Measurements from ENCODE around the gene ADAP1. TPM values are rescaled to one million over a fixed set of nuclear protein-coding genes. Genes with fewer than 3 reads are reported as not detected.
A peak's percentile ranks its signal among the peaks of the same experiment; 100 is the strongest.

The ADAP1 gene
- total RNA-seq, 2 donors from 2014 or later: 19.7 to 19.8 TPM

DNA sequence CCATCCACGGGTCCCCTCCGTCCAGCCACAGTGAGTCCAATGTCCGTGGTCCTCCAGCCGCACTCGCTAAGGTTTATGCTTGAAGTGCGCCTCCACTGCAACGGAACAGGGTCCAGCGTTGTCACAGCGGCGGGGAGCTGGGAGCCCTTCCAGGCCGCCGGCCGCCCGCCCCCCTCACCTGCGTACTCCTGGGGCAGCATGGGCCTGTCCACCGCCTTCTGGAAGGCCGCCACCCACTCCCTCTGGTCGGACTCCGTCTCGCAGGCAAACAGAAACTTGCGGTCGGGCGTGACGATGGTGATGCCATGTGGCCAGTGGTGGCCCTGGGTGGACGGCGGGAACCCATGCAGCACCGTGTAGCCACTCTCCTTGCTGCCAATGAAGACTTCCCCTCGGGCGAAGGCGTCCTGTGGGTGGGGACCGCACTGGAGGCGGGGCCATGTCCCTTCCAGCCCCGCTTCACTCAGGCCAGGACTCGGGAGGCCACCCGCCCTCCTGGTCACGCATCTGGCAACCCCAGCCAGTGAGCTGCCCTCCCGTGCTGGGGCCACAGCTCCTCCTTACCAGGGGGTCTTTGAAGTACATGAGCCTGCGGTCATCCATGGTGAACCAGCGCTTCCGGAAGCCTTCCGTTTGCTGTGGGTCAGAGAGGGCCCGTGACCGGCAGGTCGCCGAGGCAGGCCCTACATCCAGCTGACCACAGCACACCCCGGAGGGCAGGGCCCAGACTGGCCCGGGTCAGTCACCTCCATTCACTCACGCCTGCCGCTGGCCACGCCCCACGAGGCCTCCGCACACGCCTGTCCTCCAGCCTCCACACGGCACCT is 55.4 kb downstream of the ADAP1 start:
- DNase-seq: no peak
- WGBS, 2 donors: 91 to 95% methylated on average over 44 to 51 of the region's 54 CpGs
- TF ChIP-seq POLR2A (IDR thresholded peaks at IDR 0.05): no peak
- TF ChIP-seq, protein P1, sequence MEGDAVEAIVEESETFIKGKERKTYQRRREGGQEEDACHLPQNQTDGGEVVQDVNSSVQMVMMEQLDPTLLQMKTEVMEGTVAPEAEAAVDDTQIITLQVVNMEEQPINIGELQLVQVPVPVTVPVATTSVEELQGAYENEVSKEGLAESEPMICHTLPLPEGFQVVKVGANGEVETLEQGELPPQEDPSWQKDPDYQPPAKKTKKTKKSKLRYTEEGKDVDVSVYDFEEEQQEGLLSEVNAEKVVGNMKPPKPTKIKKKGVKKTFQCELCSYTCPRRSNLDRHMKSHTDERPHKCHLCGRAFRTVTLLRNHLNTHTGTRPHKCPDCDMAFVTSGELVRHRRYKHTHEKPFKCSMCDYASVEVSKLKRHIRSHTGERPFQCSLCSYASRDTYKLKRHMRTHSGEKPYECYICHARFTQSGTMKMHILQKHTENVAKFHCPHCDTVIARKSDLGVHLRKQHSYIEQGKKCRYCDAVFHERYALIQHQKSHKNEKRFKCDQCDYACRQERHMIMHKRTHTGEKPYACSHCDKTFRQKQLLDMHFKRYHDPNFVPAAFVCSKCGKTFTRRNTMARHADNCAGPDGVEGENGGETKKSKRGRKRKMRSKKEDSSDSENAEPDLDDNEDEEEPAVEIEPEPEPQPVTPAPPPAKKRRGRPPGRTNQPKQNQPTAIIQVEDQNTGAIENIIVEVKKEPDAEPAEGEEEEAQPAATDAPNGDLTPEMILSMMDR (IDR thresholded peaks at IDR 0.05): no peak
- Histone ChIP-seq H3K9me3 (no peaks in the 10 kb centered on the region), H3K4me3 (no peak overlapping the region), H3K4me1 (peaks cover 9% of the 10 kb centered on the region), H3K36me3 (replicated peaks in 1 of 2; ENCODE audit: insufficient read depth in 1 of 2, low read depth in 2 of 2) (peaks cover 3 to 23% of the 10 kb centered on the region in 2 donors), H3K27ac (no peak overlapping the region), H3K27me3 (no peaks in the 10 kb centered on the region)
- intact Hi-C loops (cut with DNase I): no loop called here
- ATAC-seq: no peak

DNA sequence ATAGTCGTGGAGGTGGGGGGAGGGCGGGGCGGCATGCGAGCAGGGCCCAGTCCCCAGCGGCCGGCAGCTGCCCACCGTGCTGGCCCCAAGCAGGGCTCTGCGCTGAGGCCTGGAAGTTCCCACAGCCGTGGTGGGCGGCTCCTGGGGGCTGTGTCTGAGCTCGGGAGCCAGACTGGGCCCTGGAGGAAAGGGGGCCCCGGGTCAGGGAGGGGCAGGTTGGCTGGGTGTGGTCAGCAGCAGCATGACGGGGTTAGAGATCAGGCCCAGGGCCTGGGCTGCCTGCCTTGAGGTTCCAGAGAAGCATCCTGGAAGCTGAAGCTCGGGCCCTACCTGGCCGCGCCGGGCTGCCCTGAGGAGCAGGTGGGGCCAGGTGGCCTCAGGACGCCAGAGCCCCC is 56.0 kb downstream of the ADAP1 start:
- Histone ChIP-seq H3K4me1 (peaks cover 9% of the 10 kb centered on the region), H3K36me3 (replicated peaks in 1 of 2; ENCODE audit: insufficient read depth in 1 of 2, low read depth in 2 of 2) (peaks cover 8 to 26% of the 10 kb centered on the region in 2 donors), H3K9me3 (no peaks in the 10 kb centered on the region), H3K4me3 (no peak overlapping the region), H3K27ac (peak overlapping the region in 2 of 4 donors; percentile 17 to 62), H3K27me3 (no peaks in the 10 kb centered on the region)
- no peak for ATAC-seq
- 91 to 100% methylated on average over 4 to 16 of the region's 18 CpGs for WGBS, 2 donors
- DNase-seq: no peak
- TF ChIP-seq, protein P1 (IDR thresholded peaks at IDR 0.05): no peak
- TF ChIP-seq POLR2A (IDR thresholded peaks at IDR 0.05): no peak
- intact Hi-C loops (cut with DNase I): no loop called here

DNA sequence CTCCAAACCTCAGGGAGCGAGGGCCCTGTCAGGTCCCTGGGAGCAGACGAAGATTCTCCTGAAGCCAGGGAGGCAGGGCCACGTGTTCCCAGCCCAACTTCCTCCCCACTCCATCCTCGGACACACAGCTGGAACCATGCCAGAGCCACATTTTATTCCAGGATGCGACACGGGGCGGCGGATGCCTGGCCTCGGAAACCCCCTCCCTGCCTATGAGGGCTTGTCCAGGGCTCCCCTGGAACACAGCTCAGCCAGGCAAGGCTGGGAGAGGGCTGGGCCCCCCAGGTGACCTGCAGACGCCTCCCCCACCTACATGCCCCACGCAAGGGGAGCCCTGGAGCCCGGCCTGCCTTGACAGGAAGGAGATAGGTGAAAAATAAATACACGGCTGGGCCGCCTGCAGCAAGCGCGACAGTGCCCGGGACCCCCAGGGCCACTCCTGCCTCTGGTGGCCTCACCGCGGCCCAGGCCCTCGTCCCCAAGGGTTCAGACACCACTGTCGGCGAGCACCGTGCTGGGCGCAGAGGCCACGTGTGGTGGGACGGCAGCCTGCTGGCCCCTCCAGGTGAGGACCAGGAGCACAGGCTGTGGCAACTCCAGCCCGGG is 56.6 kb downstream of the ADAP1 start:
- H3K36me3 ChIP-seq (replicated peaks in 1 of 2; ENCODE audit: insufficient read depth in 1 of 2, low read depth in 2 of 2): peaks cover 8 to 26% of the 10 kb centered on the region in 2 donors
- TF ChIP-seq POLR2A (IDR thresholded peaks at IDR 0.05): no peak
- H3K9me3 ChIP-seq: no peaks in the 10 kb centered on the region
- DNase-seq (peak in 3 of 4 donors; percentile 51 to 63 (median 51)), ATAC-seq (peak; percentile 45)
- H3K4me1 ChIP-seq: peaks cover 9% of the 10 kb centered on the region
- peak overlapping the region in 2 of 4 donors; percentile 17 to 62 for H3K27ac ChIP-seq
- WGBS, 2 donors: 33 to 70% methylated on average over 4 to 26 of the region's 27 CpGs
- intact Hi-C loops (cut with DNase I): no loop called here
- no peak overlapping the region for H3K4me3 ChIP-seq
- no peaks in the 10 kb centered on the region for H3K27me3 ChIP-seq

DNA sequence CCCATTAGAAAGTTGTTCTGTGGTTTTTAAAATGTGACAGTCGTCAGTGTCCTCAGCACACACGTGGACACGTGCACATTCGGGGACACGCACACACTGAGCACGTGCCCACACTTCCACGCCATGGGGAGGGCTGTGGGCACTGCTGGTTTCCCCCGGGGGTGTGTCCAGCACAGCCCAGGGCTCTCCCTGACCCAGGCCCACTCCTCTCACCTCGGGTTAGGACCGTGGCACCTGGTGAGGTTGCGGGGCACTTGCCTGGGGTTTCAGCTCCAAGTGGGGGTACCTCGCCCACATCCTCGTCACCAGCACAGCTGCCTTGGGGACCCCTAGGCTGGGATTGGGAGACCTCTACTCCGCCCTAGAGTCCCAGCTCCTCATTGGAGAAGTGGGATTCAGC is 57.4 kb downstream of the ADAP1 start:
- Histone ChIP-seq H3K27ac (no peak overlapping the region), H3K4me3 (no peak overlapping the region), H3K36me3 (replicated peaks in 1 of 2; ENCODE audit: insufficient read depth in 1 of 2, low read depth in 2 of 2) (peaks cover 15 to 29% of the 10 kb centered on the region in 2 donors), H3K4me1 (peaks cover 9% of the 10 kb centered on the region), H3K27me3 (no peaks in the 10 kb centered on the region), H3K9me3 (no peaks in the 10 kb centered on the region)
- ATAC-seq (no peak), DNase-seq (no peak)
- WGBS, 2 donors: 79 to 81% methylated on average over 7 to 14 of the region's 14 CpGs
- no peak for TF ChIP-seq POLR2A (IDR thresholded peaks at IDR 0.05)
- TF ChIP-seq, protein P1 (IDR thresholded peaks at IDR 0.05): no peak
- intact Hi-C loops (cut with DNase I): no loop called here

DNA sequence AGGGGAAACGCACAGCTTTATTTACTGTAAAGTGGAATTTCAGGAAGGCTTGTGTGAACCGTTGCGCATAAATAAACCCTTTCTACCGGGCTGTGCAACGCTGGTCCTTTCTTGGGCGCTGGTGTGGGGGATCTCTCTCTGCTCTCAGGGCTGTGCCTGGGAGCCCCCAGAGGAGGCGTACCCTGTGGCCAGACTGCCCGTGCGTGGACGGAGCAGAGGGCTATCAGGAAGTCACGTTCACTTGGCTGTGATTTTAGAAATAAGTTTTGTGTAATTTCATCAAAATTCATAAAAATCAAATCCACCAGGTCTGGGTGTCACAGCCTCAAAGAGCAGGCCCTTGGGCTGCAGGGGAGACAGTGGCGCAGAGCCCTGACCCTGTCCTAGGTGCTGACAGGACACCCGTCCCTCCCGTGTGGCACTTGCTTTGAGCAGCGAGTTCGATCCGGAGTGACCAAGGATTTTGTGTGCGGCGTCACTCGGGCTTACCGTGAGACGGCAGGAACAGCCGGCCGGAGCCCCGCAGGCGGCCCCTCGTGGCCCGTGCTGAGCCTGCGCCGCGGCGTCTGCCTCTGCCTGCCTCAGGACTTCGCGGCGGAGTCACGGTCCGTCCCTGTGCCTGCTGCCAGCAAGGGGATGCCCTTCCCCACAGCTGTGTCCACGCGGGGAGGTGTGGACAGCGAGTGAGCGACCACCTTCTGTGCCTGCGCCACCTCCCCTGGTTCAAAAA is 58.0 kb downstream of the ADAP1 start:
- Histone ChIP-seq H3K27me3 (no peaks in the 10 kb centered on the region), H3K4me1 (peaks cover 9% of the 10 kb centered on the region), H3K36me3 (replicated peaks in 1 of 2; ENCODE audit: insufficient read depth in 1 of 2, low read depth in 2 of 2) (peaks cover 20 to 34% of the 10 kb centered on the region in 2 donors), H3K9me3 (no peaks in the 10 kb centered on the region), H3K4me3 (no peak overlapping the region), H3K27ac (no peak overlapping the region)
- no peak for DNase-seq
- 92 to 97% methylated on average over 35 to 42 of the region's 42 CpGs for WGBS, 2 donors
- intact Hi-C loops (cut with DNase I): no loop called here
- ATAC-seq: no peak
- TF ChIP-seq, protein P1 (IDR thresholded peaks at IDR 0.05): no peak
- no peak for TF ChIP-seq POLR2A (IDR thresholded peaks at IDR 0.05)
